Motor neuron (in vitro differentiated cells): ENCODE measurements around the gene DYNAP. TPM values are rescaled to one million over a fixed set of nuclear protein-coding genes. Genes with fewer than 3 reads are reported as not detected.

Experiments
- ATAC-seq, 8 experiments: fragments of 200-7000 bp; cut with Tn5 transposase; replicated peaks in 6 of 8; 2 replicates each; pipeline ENCODE4 v1.8.0; 2021; ENCODE audit warnings: mild to moderate bottlenecking in 8 of 8, moderate library complexity in 8 of 8
- H3K27ac ChIP-seq, 2 donors: fragments of 250-450 bp; sonication (Bioruptor Pico); 2 replicates each; pipeline ENCODE4 v1.9.0; 2021; ENCODE audit warnings: antibody characterized with exemption in 2 of 2, mild to moderate bottlenecking in 2 of 2, moderate library complexity in 1 of 2
- H3K4me1 ChIP-seq, 2 donors: fragments of 250-450 bp; sonication (Bioruptor Pico); replicated peaks in 1 of 2; 2 replicates each; pipeline ENCODE4 v1.6.1; 2021; ENCODE audit warnings: antibody characterized with exemption in 2 of 2, mild to moderate bottlenecking in 2 of 2, moderate library complexity in 1 of 2
- H3K4me3 ChIP-seq, 5 donors: fragments of 250-450 bp; sonication (Bioruptor Pico); 2 replicates each; pipeline ENCODE4 v1.9.0; 2021; ENCODE audit warnings: antibody characterized with exemption in 5 of 5, mild to moderate bottlenecking in 5 of 5, moderate library complexity in 4 of 5
- WGBS, 10 experiments: fragments of 450-650 bp; shearing (Covaris generic); methylation state at CpG; one replicate each; pipeline ENCODE4 v1.0.0; 2022; 5-methylcytosine and 5-hydroxymethylcytosine counted together
- in situ Hi-C, 9 experiments: fragments of 400-800 bp; cut with MboI; loops; one replicate each; pipeline ENCODE4 v1.15.0; 2021; ENCODE audit warnings: low sequenced_read_pairs in 9 of 9, low pct_unique_long_range_greater_than_20kb in 2 of 9; ENCODE audit not compliant: unreplicated experiment in 9 of 9
- total RNA-seq, 8 experiments: library from RNA; unstranded; fragments of 300-600 nt; gene quantifications; 2 replicates each; pipeline versions ENCODE4 v1.2.3 to v1.2.4, GENCODE V29; 2022

The DYNAP gene, protein sequence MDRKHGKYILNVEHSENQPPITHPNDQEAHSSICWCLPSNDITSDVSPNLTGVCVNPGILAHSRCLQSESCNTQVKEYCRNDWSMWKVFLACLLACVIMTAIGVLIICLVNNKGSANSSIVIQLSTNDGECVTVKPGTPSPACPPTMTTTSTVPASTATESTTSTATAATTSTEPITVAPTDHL
- total RNA-seq: under 1 TPM in 3 of 8 experiments, not detected in 5; 0.21 to 0.43 (median 0.21) TPM

DNA sequence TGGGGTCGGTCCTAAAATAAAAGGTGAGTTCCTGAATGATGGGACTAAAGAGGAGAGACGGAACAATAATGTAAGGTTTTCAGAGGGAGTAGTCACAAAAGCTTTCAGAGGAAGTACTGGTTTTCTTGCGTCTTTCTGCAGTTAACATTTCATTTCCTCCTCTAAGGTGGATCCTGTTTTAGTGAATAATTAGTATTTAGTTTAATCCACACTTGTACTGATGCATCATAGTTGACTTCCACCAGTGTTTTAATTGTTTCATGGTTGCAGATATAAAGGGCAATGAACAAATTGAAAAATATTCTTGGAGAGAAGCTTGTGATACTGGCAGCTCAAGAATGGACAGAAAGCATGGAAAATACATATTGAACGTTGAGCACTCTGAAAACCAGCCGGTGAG, at the start of gene DYNAP:
DYNAP (plus strand) TSS at position 301 of the 400 bp plus-strand sequence; CDS start at position 339, 38 bp downstream.
- no peak within 1 kb of the TSS for H3K4me3 ChIP-seq

DNA sequence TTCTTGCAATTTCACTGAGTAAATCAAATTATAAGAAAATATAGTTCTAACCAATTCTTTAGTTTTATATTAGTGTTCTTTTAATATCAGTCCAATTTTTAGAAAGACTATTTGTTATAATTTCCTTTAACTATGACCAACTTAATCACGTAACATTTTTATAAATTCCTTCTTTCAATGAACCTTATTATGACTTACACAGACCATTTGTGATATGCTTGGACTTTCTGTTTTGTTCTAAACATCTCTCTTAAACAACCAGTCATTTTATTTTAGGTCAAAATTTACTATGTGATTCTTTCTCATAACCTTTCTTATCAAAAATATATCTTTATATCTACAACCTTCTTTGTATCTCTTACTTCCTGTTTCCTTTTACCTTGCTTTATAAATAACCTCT, 39.5 kb upstream of the DYNAP start:
- no peak overlapping the region for H3K4me3 ChIP-seq
- no peak overlapping the region for H3K27ac ChIP-seq
- no peak for ATAC-seq
- H3K4me1 ChIP-seq: no peaks in the 10 kb centered on the region
- in situ Hi-C loops: loop anchor here in 2 of 9 experiments (10.0 to 25.0 kb wide), 2 partner anchors 103 to 111 kb away; no protein-coding TSS in a partner anchor
- WGBS, 10 experiments: 9 to 100% (median 90%) methylated on average over 1 of the region's 1 CpG

More for the DNA sequence above, at the start of gene DYNAP:
- Histone ChIP-seq H3K27ac (no peak within 1 kb of the TSS), H3K4me1 (no peaks in the 10 kb centered on the region)
- 11 to 92% (median 69%) methylated on average over 2 to 5 of the region's 5 CpGs; no CpG with 5 or more reads in 1 of the 10 experiments for WGBS, 10 experiments
- in situ Hi-C loops: no loop called here
- no peak for ATAC-seq

DNA sequence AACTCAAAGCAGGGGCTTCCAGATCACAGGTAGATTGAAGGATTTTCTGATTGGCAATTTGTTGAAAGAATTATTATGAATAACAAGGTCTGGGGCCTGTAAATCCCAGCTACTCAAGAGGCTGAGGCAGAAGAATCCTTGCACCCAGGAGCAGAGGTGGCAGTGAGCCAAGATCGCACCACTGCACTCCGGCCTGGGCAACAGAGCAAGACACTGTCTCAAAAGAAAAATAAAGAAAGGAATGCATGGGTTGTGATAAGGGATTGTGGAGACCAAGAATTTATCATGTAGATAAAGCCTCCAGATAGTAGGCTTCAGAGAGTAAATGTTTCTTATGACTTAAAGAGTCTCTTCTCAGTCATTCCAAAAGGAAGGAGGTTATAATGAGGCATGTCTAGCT, 35.8 kb upstream of the DYNAP start:
- Histone ChIP-seq H3K4me1 (no peaks in the 10 kb centered on the region), H3K4me3 (no peak overlapping the region), H3K27ac (no peak overlapping the region)
- WGBS, 10 experiments: 100% methylated on average over 2 of the region's 2 CpGs; no CpG with 5 or more reads in 9 of the 10 experiments
- in situ Hi-C loops: loop anchor here in 2 of 9 experiments (10.0 to 25.0 kb wide), 2 partner anchors 100 to 107 kb away; no protein-coding TSS in a partner anchor
- no peak for ATAC-seq

DNA sequence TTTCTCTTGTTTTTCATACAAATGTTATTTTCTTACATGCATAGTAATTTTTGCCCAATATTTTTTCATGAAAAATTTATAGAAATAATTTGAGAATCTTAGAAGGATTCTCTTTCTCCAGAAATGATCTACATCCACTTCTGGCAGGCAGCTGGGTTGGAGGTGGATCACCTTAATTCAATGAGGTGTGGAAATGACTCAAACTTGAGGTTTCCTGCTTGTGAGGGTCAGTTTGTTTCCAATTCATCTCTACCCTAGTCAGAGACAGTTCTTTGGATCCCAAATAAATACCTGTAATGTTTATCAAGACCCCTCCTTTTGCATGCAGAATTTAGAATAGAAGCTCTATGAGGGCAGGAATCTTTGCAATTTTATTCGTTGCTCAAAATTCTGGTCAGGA, 35.0 kb upstream of the DYNAP start:
- ATAC-seq: no peak
- in situ Hi-C loops: loop anchor here in 2 of 9 experiments (10.0 to 25.0 kb wide), 2 partner anchors 99 to 106 kb away; no protein-coding TSS in a partner anchor
- Histone ChIP-seq H3K27ac (no peak overlapping the region), H3K4me1 (no peaks in the 10 kb centered on the region), H3K4me3 (no peak overlapping the region)
- 0 to 86% (median 11%) methylated on average over 1 of the region's 1 CpG; no CpG with 5 or more reads in 3 of the 10 experiments for WGBS, 10 experiments

DNA sequence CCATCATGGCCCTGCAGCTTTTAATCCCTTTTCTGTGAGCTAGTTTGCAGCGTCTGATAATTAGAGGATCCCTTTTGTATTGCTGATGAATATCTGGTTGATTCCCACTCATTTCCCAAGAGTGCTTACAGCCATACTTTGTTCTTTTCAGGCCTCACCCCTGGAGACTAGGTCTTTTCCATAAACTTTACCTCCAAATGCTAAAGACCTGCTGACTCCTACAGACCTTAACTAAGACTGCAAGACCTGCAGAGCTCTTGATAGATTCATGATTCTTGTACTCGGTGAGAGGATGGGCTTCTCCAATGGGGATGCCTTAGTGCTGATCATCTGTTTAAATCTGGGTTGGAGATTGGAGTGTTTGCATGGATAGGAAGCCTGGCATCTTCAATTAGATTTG, 33.1 kb upstream of the DYNAP start:
- no peak for ATAC-seq

DNA sequence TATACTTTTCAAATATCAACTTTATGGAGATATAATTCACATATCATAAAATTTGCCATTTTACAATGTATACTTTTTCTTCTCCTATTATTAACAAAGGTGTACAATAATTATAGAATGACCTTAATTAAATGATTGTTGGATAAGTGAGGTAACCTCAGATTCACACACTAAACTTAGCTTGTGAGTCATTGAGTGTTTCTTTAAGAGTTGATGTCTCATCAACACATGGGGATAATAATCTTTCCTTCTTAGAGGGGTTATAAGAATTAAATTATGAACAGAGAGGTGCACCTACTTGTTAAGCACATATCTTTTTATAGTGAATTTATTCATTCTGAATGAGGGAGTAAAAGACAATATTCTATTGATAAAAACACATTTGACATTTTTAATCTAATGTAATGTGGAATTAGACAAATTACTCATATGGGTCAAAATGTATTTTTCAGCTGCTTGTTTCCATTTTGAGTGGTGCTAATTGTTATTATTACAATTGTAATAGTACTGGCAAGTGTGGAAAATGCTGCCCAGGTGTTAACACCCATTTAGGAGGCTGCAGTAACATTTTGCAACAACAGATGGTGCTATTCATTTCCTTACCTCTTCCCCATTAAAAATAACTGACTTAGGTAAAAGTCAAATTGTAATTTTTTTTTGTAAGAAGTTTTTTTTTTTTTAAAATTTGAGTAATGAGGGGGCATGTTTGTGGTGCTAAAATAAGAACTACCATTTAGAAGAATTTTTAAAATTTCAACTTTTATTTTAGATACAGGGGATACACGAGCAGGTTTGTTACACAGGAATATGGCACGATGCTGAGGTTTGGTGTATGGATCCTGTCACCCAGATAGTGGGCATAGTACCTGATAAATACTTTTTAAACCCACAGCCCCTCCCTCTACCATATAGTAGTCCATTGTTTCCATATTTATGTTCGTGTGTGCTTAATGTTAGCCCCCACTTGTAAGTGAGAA, 32.1 kb upstream of the DYNAP start:
- WGBS, 10 experiments: 7 to 100% (median 86%) methylated on average over 1 to 3 of the region's 3 CpGs; no CpG with 5 or more reads in 2 of the 10 experiments
- in situ Hi-C loops: loop anchor here in 2 of 9 experiments (10.0 to 25.0 kb wide), 2 partner anchors 96 to 103 kb away; no protein-coding TSS in a partner anchor
- peaks cover 0 to 3% of the 10 kb centered on the region in 2 donors for H3K4me1 ChIP-seq
- no peak overlapping the region for H3K27ac ChIP-seq
- peak in 1 of 8 experiments; percentile 28 for ATAC-seq
- H3K4me3 ChIP-seq: no peak overlapping the region

More for the DNA sequence above, 33.1 kb upstream of the DYNAP start:
- Histone ChIP-seq H3K27ac (no peak overlapping the region), H3K4me3 (no peak overlapping the region), H3K4me1 (peaks cover 0 to 3% of the 10 kb centered on the region in 2 donors)
- in situ Hi-C loops: loop anchor here in 2 of 9 experiments (10.0 to 25.0 kb wide), 2 partner anchors 97 to 104 kb away; no protein-coding TSS in a partner anchor
- WGBS, 10 experiments: 17 to 100% (median 54%) methylated on average over 1 to 2 of the region's 2 CpGs; no CpG with 5 or more reads in 4 of the 10 experiments

GRCh38 chr18:54561706-54562267, 29.3 kb upstream of the DYNAP start:
- in situ Hi-C loops: loop anchor here in 1 of 9 experiments (25.0 kb wide), 1 partner anchor 101 kb away; no protein-coding TSS in a partner anchor
- ATAC-seq: peak in 4 of 8 experiments; percentile 9 to 88 (median 58)
- 0 to 100% (median 56%) methylated on average over 1 of the region's 1 CpG; no CpG with 5 or more reads in 2 of the 10 experiments for WGBS, 10 experiments
- Histone ChIP-seq H3K4me1 (peaks cover 0 to 3% of the 10 kb centered on the region in 2 donors), H3K27ac (no peak overlapping the region), H3K4me3 (no peak overlapping the region)

GRCh38 chr18:54580202-54580729, 10.8 kb upstream of the DYNAP start:
- Histone ChIP-seq H3K27ac (no peak overlapping the region), H3K4me3 (no peak overlapping the region), H3K4me1 (no peaks in the 10 kb centered on the region)
- ATAC-seq: no peak
- in situ Hi-C loops: no loop called here
- WGBS, 10 experiments: 0 to 100% (median 80%) methylated on average over 1 to 3 of the region's 3 CpGs; no CpG with 5 or more reads in 1 of the 10 experiments

DNA sequence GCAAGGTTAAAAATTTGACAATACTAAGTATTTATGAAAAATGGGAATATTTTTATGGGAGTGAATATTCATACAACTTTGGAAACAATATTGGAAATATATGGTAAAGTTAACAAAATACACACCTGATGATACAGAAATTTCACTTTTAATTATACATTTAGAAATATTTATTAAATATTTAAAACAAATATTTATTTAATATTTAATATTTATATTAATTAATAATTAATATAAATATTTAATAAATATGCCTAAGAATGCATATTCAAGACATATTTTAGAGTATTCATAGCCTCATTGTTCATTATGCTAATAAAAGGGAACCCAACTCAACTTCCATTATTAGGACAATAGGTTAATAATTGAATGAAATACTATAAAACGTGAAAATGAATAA, 7.0 kb upstream of the DYNAP start:
- WGBS, 10 experiments: 0 to 100% (median 48%) methylated on average over 1 of the region's 1 CpG; no CpG with 5 or more reads in 2 of the 10 experiments

GRCh38 chr18:54585743-54586142, 5.3 kb upstream of the DYNAP start:
- in situ Hi-C loops: no loop called here
- no peaks in the 10 kb centered on the region for H3K4me1 ChIP-seq
- H3K27ac ChIP-seq: no peak overlapping the region
- 0 to 86% (median 62%) methylated on average over 2 to 6 of the region's 6 CpGs; no CpG with 5 or more reads in 5 of the 10 experiments for WGBS, 10 experiments
- H3K4me3 ChIP-seq: no peak overlapping the region
- no peak for ATAC-seq

More for the DNA sequence above, 7.0 kb upstream of the DYNAP start:
- Histone ChIP-seq H3K27ac (no peak overlapping the region), H3K4me1 (no peaks in the 10 kb centered on the region), H3K4me3 (no peak overlapping the region)
- ATAC-seq: no peak
- in situ Hi-C loops: no loop called here

GRCh38 chr18:54604211-54604610, 13.2 kb downstream of the DYNAP start:
- Histone ChIP-seq H3K27ac (no peak overlapping the region), H3K4me1 (peaks cover 0 to 8% of the 10 kb centered on the region in 2 donors), H3K4me3 (no peak overlapping the region)
- in situ Hi-C loops: no loop called here
- WGBS, 10 experiments: 30 to 100% (median 92%) methylated on average over 2 to 6 of the region's 6 CpGs; no CpG with 5 or more reads in 1 of the 10 experiments
- no peak for ATAC-seq

DNA sequence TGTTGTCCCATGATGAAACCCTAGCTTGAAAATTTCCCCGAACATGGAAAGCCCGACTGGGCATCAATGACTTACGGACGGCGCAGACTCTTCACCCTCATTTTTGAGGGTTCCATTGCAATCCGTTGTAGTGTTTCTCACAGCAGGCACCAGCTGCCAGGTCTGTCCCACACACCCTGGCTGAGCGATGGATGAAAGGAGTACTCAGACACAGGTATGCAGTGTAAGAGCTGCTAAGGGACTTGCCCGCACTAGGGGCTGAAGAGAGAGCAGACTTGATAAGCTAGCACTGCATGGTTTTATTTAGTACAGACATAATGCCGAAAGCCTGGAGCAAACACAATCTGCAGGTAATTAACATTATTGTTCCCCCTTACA, 15.8 kb downstream of the DYNAP start:
- Histone ChIP-seq H3K4me1 (peaks cover 0 to 8% of the 10 kb centered on the region in 2 donors), H3K27ac (no peak overlapping the region), H3K4me3 (no peak overlapping the region)
- WGBS, 10 experiments: 40 to 100% (median 87%) methylated on average over 1 to 9 of the region's 9 CpGs; no CpG with 5 or more reads in 1 of the 10 experiments
- ATAC-seq: no peak
- in situ Hi-C loops: no loop called here
